T-helper 2 cell treated with Interferon-gamma antibody and Interleukin-4, amounts not matched to agents 5 μg/mL and 100 μg/mL, for 36 hours (primary cell): Measurements from ENCODE around the gene CIAO3.
"Not testable (repeated sequence)": the region's sequence is repeated elsewhere in the genome, so short reads cannot be mapped to it uniquely, and the experiment has no call there.

Source experiments
- DNase-seq: peaks from one replicate; pipeline ENCODE4 v3.0.0; 2021; ENCODE audit warnings: low spot score
- H3K27ac Mint-ChIP-seq: one replicate; pipeline ENCODE4 v1.8.0; 2021; ENCODE audit warnings: mild to moderate bottlenecking, mixed read lengths
- H3K27me3 Mint-ChIP-seq: one replicate; pipeline ENCODE4 v1.8.0; 2021; ENCODE audit warnings: low read depth, mixed read lengths
- H3K36me3 Mint-ChIP-seq: one replicate; pipeline ENCODE4 v1.8.0; 2021; ENCODE audit warnings: low read depth, mixed read lengths
- H3K4me1 Mint-ChIP-seq: one replicate; pipeline ENCODE4 v1.8.0; 2021; ENCODE audit warnings: low read depth, mixed read lengths
- H3K4me3 Mint-ChIP-seq: one replicate; pipeline ENCODE4 v1.8.0; 2022; ENCODE audit warnings: mild to moderate bottlenecking, moderate library complexity, mixed read lengths
- H3K9me3 Mint-ChIP-seq: one replicate; pipeline ENCODE4 v1.8.0; 2021; ENCODE audit warnings: mixed read lengths

CIAO3 gene

GRCh38 chr16:760065-760464 lies 19.3 kb upstream of the CIAO3 start:
- Mint-ChIP-seq H3K27ac (no peak overlapping the region), H3K36me3 (no peaks in the 10 kb centered on the region), H3K9me3 (no peaks in the 10 kb centered on the region), H3K4me1 (no peaks in the 10 kb centered on the region), H3K4me3 (no peak overlapping the region), H3K27me3 (peaks cover 7% of the 10 kb centered on the region)
- DNase-seq: no peak

- H3K27ac Mint-ChIP-seq: no peak overlapping the region
- H3K36me3 Mint-ChIP-seq: no peaks in the 10 kb centered on the region
- no peak for DNase-seq
- no peak overlapping the region for H3K4me3 Mint-ChIP-seq
- peaks cover 7% of the 10 kb centered on the region for H3K27me3 Mint-ChIP-seq
- no peaks in the 10 kb centered on the region for H3K9me3 Mint-ChIP-seq
- H3K4me1 Mint-ChIP-seq: no peaks in the 10 kb centered on the region
Observed at GRCh38 chr16:759110-759910, 18.5 kb upstream of the CIAO3 start.

GRCh38 chr16:756428-756827 lies 15.6 kb upstream of the CIAO3 start:
- no peak for DNase-seq
- Mint-ChIP-seq H3K4me1 (no peaks in the 10 kb centered on the region), H3K27me3 (peaks cover 7% of the 10 kb centered on the region), H3K4me3 (no peak overlapping the region), H3K27ac (no peak overlapping the region), H3K9me3 (no peaks in the 10 kb centered on the region), H3K36me3 (no peaks in the 10 kb centered on the region)

- Mint-ChIP-seq H3K4me1 (no peaks in the 10 kb centered on the region), H3K36me3 (no peaks in the 10 kb centered on the region), H3K9me3 (no peaks in the 10 kb centered on the region), H3K4me3 (no peak overlapping the region), H3K27me3 (peaks cover 7% of the 10 kb centered on the region), H3K27ac (no peak overlapping the region)
- DNase-seq: no peak
Observed at GRCh38 chr16:754656-755055, 13.9 kb upstream of the CIAO3 start.

GRCh38 chr16:754121-754607 lies 13.4 kb upstream of the CIAO3 start:
- H3K9me3 Mint-ChIP-seq: not testable (repeated sequence)

GRCh38 chr16:752007-752312 lies 11.2 kb upstream of the CIAO3 start:
- no peaks in the 10 kb centered on the region for H3K4me1 Mint-ChIP-seq
- H3K36me3 Mint-ChIP-seq: no peaks in the 10 kb centered on the region
- peaks cover 7% of the 10 kb centered on the region for H3K27me3 Mint-ChIP-seq
- H3K4me3 Mint-ChIP-seq: no peak overlapping the region
- no peak overlapping the region for H3K27ac Mint-ChIP-seq
- DNase-seq: no peak
- no peaks in the 10 kb centered on the region for H3K9me3 Mint-ChIP-seq

More at GRCh38 chr16:754121-754607, 13.4 kb upstream of the CIAO3 start:
- not testable (repeated sequence) for DNase-seq, H3K27ac Mint-ChIP-seq, H3K4me1 Mint-ChIP-seq, H3K4me3 Mint-ChIP-seq, H3K27me3 Mint-ChIP-seq, H3K36me3 Mint-ChIP-seq

GRCh38 chr16:751152-752006 lies 10.6 kb upstream of the CIAO3 start:
- no peaks in the 10 kb centered on the region for H3K9me3 Mint-ChIP-seq
- H3K36me3 Mint-ChIP-seq: no peaks in the 10 kb centered on the region
- H3K27me3 Mint-ChIP-seq: peaks cover 4% of the 10 kb centered on the region
- DNase-seq: no peak
- H3K4me3 Mint-ChIP-seq: no peak overlapping the region
- no peaks in the 10 kb centered on the region for H3K4me1 Mint-ChIP-seq
- no peak overlapping the region for H3K27ac Mint-ChIP-seq

- no peaks in the 10 kb centered on the region for H3K9me3 Mint-ChIP-seq
- no peaks in the 10 kb centered on the region for H3K36me3 Mint-ChIP-seq
- H3K27me3 Mint-ChIP-seq: no peaks in the 10 kb centered on the region
- H3K4me3 Mint-ChIP-seq: no peak overlapping the region
- H3K27ac Mint-ChIP-seq: no peak overlapping the region
- H3K4me1 Mint-ChIP-seq: no peaks in the 10 kb centered on the region
- no peak for DNase-seq
Observed at GRCh38 chr16:750485-750884, 9.7 kb upstream of the CIAO3 start.

GRCh38 chr16:749010-749409 lies 8.2 kb upstream of the CIAO3 start:
- Mint-ChIP-seq H3K4me3 (no peak overlapping the region), H3K36me3 (no peaks in the 10 kb centered on the region), H3K9me3 (no peaks in the 10 kb centered on the region), H3K4me1 (no peaks in the 10 kb centered on the region), H3K27me3 (no peaks in the 10 kb centered on the region), H3K27ac (no peak overlapping the region)
- DNase-seq: no peak

GRCh38 chr16:747978-748746 lies 7.4 kb upstream of the CIAO3 start:
- Mint-ChIP-seq H3K27me3 (no peaks in the 10 kb centered on the region), H3K4me3 (no peak overlapping the region), H3K27ac (no peak overlapping the region), H3K4me1 (no peaks in the 10 kb centered on the region), H3K36me3 (no peaks in the 10 kb centered on the region), H3K9me3 (no peaks in the 10 kb centered on the region)
- no peak for DNase-seq

GRCh38 chr16:746637-747036 lies 5.8 kb upstream of the CIAO3 start:
- no peak for DNase-seq
- Mint-ChIP-seq H3K4me3 (no peak overlapping the region), H3K27ac (no peak overlapping the region), H3K27me3 (no peaks in the 10 kb centered on the region), H3K36me3 (no peaks in the 10 kb centered on the region), H3K9me3 (no peaks in the 10 kb centered on the region), H3K4me1 (no peaks in the 10 kb centered on the region)

GRCh38 chr16:745739-746138 lies 4.9 kb upstream of the CIAO3 start:
- Mint-ChIP-seq H3K4me1 (no peaks in the 10 kb centered on the region), H3K4me3 (no peak overlapping the region), H3K9me3 (no peaks in the 10 kb centered on the region), H3K36me3 (no peaks in the 10 kb centered on the region), H3K27me3 (no peaks in the 10 kb centered on the region), H3K27ac (no peak overlapping the region)
- no peak for DNase-seq

GRCh38 chr16:743794-744500 lies 3.1 kb upstream of the CIAO3 start:
- no peak overlapping the region for H3K4me3 Mint-ChIP-seq
- H3K9me3 Mint-ChIP-seq: no peaks in the 10 kb centered on the region
- peaks cover 5% of the 10 kb centered on the region for H3K4me1 Mint-ChIP-seq
- H3K27ac Mint-ChIP-seq: no peak overlapping the region
- no peak for DNase-seq
- no peaks in the 10 kb centered on the region for H3K27me3 Mint-ChIP-seq
- peaks cover 5% of the 10 kb centered on the region for H3K36me3 Mint-ChIP-seq
